HPDE6-E6E7 (cell line): ENCODE results near the gene UNC5B.

Experiments
- DNase-seq: peaks from one replicate; pipeline ENCODE4 v3.0.0; 2011; ENCODE audit warnings: missing footprints; ENCODE audit errors: extremely low spot score

Gene UNC5B

GRCh38 chr10:71317739-71318138, 105.4 kb downstream of the UNC5B start:
- no peak for DNase-seq

GRCh38 chr10:71319042-71319799, 106.9 kb downstream of the UNC5B start, which contains the start of gene SLC29A3:
TSS of gene SLC29A3 (plus strand) at chr10:71319259. CDS start at chr10:71319310, 51 bp downstream.
- peak; percentile 84 for DNase-seq

GRCh38 chr10:71319800-71320392, 107.5 kb downstream of the UNC5B start:
- DNase-seq: no peak

GRCh38 chr10:71320592-71320991, 108.2 kb downstream of the UNC5B start:
- no peak for DNase-seq

GRCh38 chr10:71321386-71321785, 109.0 kb downstream of the UNC5B start:
- DNase-seq: no peak

- DNase-seq: no peak
These were observed 111.0 kb downstream of the UNC5B start for GRCh38 chr10:71323407-71323806.

GRCh38 chr10:71324743-71325142, 112.4 kb downstream of the UNC5B start:
- DNase-seq: no peak

- no peak for DNase-seq
These were observed 112.9 kb downstream of the UNC5B start for GRCh38 chr10:71325267-71325666.

- no peak for DNase-seq
These were observed 114.1 kb downstream of the UNC5B start for GRCh38 chr10:71326464-71326881.

GRCh38 chr10:71330789-71331404, 118.5 kb downstream of the UNC5B start:
- no peak for DNase-seq

GRCh38 chr10:71331736-71332135, 119.4 kb downstream of the UNC5B start:
- DNase-seq: no peak

GRCh38 chr10:71332466-71332865, 120.1 kb downstream of the UNC5B start:
- DNase-seq: no peak

- DNase-seq: peak; percentile 57
These were observed 120.9 kb downstream of the UNC5B start for GRCh38 chr10:71333129-71333887.

- DNase-seq: no peak
These were observed 121.9 kb downstream of the UNC5B start for GRCh38 chr10:71334221-71334791.

- no peak for DNase-seq
These were observed 122.9 kb downstream of the UNC5B start for GRCh38 chr10:71335173-71335708.

GRCh38 chr10:71336632-71337031, 124.3 kb downstream of the UNC5B start:
- no peak for DNase-seq

GRCh38 chr10:71337219-71337701, 124.9 kb downstream of the UNC5B start:
- DNase-seq: no peak

- no peak for DNase-seq
These were observed 126.5 kb downstream of the UNC5B start for GRCh38 chr10:71338728-71339495.

GRCh38 chr10:71339796-71340589, 127.6 kb downstream of the UNC5B start:
- DNase-seq: peak; percentile 64
